Measurements from ENCODE around the gene C2CD3.

C2CD3 gene

DNA sequence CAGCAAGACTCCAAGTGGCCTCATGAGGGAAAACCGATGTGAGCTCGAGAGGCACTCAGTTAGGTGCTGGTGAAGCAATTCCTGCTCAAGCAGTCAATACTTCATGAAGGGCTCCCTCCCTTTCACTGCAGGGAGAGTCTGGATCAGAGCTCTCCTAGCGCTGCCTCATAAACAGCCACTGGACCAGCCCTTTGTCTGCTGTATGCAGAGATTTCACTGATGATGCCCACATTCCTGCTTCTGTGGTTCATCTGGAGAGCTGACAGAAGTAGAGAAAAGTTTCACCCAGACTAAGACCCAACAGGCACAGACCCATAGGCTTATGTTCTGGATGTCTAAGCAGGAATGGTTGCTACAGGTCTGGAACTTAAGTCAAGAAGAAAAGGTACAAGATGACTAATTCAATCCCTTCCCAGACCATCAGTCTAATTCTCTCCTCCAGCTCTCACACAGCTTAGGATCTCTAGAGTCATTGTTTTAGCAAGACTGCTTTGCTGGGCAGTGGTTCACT, 192.2 kb downstream of the C2CD3 start:
- no peak for DNase-seq

DNA sequence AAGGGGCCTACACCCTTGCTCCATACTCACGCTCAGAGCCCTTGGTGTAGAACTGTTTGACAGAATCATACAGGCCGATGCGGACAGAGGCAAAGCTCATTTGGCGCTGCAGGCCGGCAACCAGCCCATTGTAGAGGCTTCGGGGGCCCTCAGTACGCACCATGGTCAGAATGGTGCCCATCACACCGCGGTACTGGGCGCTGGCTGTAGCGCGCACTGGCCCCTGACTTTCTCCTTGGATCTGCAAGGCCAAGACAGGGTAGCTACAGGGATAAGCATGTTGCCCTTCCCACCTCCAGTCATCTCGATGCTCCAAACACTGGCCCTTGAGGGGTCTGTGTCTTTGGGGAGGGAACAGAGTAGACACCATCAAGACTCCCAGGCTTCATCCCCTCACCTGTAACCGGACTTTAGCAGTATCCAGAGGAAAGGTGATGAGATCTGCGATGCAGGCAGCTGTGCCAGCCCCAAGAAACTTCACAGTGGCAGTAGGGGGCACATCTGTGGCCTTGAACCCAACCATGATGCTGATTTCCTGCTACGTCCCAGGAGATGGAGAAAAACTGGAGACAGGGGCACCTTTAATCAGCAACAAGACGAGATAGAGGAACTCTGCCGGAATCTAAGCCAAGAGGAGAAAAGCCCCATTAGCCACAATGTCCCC, 192.8 kb downstream of the C2CD3 start:
- no peak for DNase-seq

GRCh38 chr11:73976451-73977151, 194.2 kb downstream of the C2CD3 start:
- DNase-seq = no peak

DNA sequence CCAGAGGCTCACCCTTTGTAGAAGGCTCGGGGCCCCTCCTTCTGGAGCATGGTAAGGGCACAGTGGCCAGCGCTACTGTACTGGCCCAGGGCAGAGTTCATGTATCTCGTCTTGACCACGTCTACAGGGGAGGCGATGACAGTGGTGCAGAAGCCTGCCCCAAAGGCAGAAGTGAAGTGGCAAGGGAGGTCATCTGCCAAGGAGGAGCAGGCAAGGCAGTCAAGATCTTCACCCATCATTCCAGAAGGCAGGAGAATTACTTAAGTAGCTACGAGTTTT, 195.4 kb downstream of the C2CD3 start:
- no peak for DNase-seq

- no peak for DNase-seq
Measured at GRCh38 chr11:73974604-73975478, 196.0 kb downstream of the C2CD3 start.

DNA sequence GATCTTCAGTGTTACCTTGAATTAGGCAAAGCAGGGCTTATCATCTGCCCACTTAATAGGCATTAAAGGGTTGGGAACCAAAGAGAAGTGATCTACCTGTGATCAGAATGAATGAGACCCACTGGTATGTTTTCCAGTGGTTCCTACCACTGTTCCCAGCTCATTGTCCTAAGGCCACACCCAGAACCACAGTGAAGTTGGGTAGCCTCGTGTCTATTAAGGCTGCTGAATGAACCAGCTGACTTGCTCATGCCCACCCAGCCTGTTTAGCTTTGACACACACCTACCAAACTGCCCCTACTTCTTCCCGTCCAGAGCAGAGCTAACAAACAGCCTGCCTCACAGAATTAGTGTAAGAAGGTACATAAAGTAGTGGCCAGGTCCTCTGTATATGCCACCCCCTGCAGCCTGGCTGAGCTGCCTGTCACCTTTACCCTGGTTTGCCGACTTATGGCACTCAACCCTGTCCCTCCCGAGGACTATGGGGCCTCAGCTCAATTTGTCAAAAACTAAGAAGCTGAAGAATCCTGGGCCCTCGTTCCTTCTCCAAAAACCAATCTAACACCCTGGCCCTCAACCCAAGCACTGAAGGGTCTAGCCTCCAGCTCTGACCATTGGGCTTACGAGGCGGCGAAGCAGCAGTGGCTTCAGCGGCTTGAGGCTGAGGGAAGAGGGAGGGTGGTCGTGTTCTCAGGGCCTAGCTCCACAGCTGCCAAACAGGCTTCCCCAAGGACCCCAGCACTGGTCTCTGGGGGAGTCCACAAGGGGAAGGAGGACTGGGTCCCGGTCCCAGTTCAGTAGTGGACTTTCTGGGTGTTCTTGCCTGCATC, 198.0 kb downstream of the C2CD3 start:
- no peak for DNase-seq

DNA sequence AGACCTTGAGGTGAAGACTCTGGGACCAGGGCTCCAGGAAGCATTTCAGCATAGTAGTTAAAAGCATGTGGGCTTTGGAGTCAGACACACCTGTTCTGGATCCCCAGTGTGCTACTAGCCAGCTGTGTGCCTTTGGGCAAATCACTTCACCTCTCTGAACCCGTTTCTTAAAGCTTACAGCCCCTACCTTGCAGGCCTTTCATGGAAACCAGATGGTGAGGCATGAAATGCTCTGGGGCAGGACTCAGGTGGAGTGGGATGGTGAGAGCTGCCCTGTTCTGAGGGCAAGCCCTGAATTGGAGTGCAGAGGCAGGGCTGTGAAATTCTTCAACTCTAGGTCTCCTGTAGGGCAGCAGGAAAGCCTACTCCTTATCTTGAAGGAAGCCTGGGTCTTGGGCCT, 198.6 kb downstream of the C2CD3 start:
- DNase-seq = no peak

DNA sequence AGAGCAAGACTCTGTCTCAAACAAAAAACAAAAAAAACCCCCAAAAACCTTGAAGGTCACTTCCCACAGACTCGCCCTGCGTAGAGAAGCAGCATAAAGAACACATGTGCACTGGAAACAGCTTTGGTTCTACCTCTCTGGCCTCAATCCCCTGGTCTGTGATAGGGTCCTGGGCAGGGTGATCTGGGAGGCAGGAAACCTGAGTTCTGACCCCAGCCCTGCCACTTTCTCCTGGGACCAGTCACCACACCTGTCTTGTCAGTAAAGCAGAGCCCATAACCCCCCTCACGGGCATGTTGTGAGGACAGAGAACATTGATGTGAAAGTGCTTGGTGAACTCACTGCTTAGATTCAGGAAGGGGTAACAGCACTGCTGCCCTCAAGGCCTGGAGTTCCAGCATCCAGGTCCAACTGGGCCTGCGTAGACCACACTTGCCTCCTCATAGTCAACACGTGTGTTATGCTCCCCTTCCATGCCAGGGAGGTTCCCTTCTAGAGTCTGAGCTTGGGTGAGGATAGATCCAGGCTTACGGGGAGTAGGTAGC, 199.6 kb downstream of the C2CD3 start:
- DNase-seq = no peak

GRCh38 chr11:73969991-73970800, 200.6 kb downstream of the C2CD3 start:
- DNase-seq = no peak

DNA sequence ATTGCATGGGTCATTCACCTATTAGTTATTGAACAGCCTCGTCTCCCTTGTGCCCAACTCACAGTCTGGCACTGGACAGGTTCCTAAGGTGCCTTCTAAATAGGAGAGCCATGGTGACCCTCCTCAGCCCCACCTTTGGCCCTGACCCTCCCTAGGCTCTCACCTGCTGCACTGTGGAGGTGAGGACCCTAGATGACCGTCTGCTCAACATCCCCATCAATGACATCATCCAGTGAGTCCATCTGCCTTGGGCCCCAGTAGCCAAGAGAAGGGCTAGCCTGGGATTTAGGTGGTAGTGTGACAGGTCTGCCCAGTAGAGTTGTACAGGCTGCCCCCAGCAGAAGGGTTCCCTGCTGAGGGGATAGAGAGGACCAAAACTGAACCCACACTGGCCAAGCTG, 201.7 kb downstream of the C2CD3 start:
- no peak for DNase-seq

DNA sequence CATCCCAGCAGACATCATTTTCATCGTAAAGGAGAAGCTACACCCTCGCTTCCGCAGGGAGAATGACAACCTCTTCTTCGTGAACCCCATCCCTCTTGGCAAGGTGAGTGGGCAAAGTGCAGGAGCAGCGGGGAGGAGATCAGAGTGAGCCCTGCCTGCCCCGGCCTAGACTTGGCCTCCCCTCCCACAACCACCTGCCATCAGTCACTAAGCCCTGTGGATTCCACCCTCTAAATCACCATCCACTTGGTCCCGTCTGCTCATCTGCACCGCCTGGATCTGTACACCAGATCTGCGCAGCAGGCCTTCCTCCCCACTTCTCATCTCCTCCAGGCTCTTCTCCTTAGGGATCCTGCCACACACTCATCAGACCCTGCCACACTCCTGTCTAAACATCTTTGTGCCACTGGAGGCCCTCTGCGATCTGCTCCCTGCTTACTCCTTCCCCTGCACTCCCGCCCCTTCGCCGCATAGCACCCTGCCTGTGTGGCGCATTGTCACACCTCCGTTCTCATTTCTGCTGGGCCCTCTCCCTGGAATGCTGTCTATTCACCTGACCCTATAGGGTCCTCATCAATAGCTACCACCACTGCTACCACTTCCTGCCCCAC, 202.3 kb downstream of the C2CD3 start:
- no peak for DNase-seq

DNA sequence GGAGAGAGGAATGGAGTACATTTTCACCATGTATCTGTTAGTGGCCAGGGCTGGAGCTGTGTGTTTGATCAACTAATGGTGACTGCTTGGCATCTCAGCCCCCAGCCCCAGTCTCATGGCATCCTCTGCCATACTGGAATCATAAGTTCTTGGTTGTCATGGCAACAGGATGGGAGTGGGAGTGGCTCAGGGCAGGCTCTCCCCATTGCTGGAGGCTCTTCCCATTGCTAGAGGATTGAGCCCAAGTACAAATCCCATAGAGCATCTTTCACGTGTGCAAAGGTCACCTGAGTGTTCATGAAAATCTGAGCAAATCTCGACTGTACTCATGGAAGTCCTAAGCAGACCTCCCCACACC, 205.1 kb downstream of the C2CD3 start:
- no peak for DNase-seq

DNA sequence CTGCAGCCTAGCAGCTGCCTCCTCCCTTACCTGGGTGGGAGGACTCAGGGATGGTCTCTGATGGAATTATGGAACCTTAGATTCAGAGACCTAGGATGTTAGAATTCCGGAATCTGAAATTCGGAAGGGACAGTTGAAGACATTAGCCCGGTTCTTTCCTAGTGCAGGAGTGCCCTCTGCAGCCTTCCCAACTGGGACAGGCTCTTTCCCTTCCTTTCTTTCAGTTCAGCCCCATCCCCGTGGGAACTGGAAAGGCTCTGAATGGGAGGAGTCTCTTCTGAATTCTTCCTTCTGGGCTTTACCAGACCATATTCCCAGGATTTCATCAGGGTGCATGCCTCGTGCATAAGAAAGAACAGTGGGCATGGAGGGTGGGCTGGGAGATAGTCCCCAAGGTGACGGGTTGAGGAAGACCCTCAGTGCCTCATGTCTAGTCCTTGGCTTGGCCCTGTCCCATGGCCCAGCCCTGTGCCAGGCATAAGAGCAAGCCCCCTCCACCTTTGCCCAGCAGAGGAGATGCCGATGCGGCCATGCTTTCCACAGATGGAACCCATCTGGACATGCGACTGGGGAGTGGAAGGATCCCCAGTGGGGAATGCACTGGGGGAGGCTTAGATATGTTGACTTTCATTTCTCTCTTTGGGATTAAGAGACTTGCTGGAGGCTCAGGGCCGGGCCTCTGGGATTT, 205.6 kb downstream of the C2CD3 start:
- DNase-seq = peak; percentile 0

GRCh38 chr11:73963861-73964260, 206.9 kb downstream of the C2CD3 start:
- peak; percentile 4 for DNase-seq
